ENCODE data around the gene RPL27A. TPM values are rescaled to one million over a fixed set of nuclear protein-coding genes. Genes with fewer than 3 reads are reported as not detected.

The RPL27A gene
- total and polyA plus RNA-seq, 2 donors (not counting 1 experiment from before 2014, with no cell fraction given) = 1,035 to 1,114 TPM

- H3K9ac ChIP-seq (ENCODE audit: insufficient read depth, low read length) = no peak overlapping the region
- H3K4me2 ChIP-seq (ENCODE audit: extremely low read depth, insufficient read depth, low read length) = no peak overlapping the region
- no peaks in the 10 kb centered on the region for H4K20me1 ChIP-seq (ENCODE audit: control insufficient read depth, extremely low read depth, insufficient read depth, low read length)
- peaks cover 7% of the 10 kb centered on the region for H3K4me1 ChIP-seq (ENCODE audit: control insufficient read depth, extremely low read depth, insufficient read depth, low read length)
- no peaks in the 10 kb centered on the region for H3K27me3 ChIP-seq (ENCODE audit: control insufficient read depth, insufficient read depth, low read length)
- H3K27ac ChIP-seq (ENCODE audit: insufficient read depth, low read length) = no peak overlapping the region
- no peak for DNase-seq (ENCODE audit: low read depth in 2 of 2)
- peaks cover 3% of the 10 kb centered on the region for H3K79me2 ChIP-seq (ENCODE audit: control insufficient read depth, insufficient read depth, low read length)
- peaks cover 34% of the 10 kb centered on the region for H3K36me3 ChIP-seq (ENCODE audit: control insufficient read depth, insufficient read depth, low read length)
- TF ChIP-seq CTCF (conservative IDR thresholded peaks at IDR 0.05 in 1 of 2, IDR thresholded peaks at IDR 0.05 in 1 of 2; ENCODE audit: low read depth in 1 of 2, low read length in 2 of 2) (no peak), EZH2 (IDR thresholded peaks at IDR 0.05; ENCODE audit: low read length, missing control alignments) (no peak)
- no peak overlapping the region for H2AFZ ChIP-seq (ENCODE audit: low read length)
- H3K4me3 ChIP-seq (replicated peaks in 1 of 4; ENCODE audit: control extremely low read depth in 1 of 4, insufficient read depth in 1 of 4, low read depth in 3 of 4, low read length in 4 of 4) = no peak overlapping the region
- no peaks in the 10 kb centered on the region for H3K9me3 ChIP-seq (ENCODE audit: control insufficient read depth, insufficient read depth, low read depth, low read length)
These were observed 14.5 kb downstream of the RPL27A start for GRCh38 chr11:8697054-8697453.

- no peak overlapping the region for H2AFZ ChIP-seq (ENCODE audit: low read length)
- no peak overlapping the region for H3K27ac ChIP-seq (ENCODE audit: insufficient read depth, low read length)
- no peak overlapping the region for H3K4me3 ChIP-seq (replicated peaks in 1 of 4; ENCODE audit: control extremely low read depth in 1 of 4, insufficient read depth in 1 of 4, low read depth in 3 of 4, low read length in 4 of 4)
- H3K4me1 ChIP-seq (ENCODE audit: control insufficient read depth, extremely low read depth, insufficient read depth, low read length) = peaks cover 5% of the 10 kb centered on the region
- no peaks in the 10 kb centered on the region for H3K79me2 ChIP-seq (ENCODE audit: control insufficient read depth, insufficient read depth, low read length)
- peaks cover 30% of the 10 kb centered on the region for H3K36me3 ChIP-seq (ENCODE audit: control insufficient read depth, insufficient read depth, low read length)
- DNase-seq (ENCODE audit: low read depth in 2 of 2) = no peak
- no peaks in the 10 kb centered on the region for H3K9me3 ChIP-seq (ENCODE audit: control insufficient read depth, insufficient read depth, low read depth, low read length)
- no peaks in the 10 kb centered on the region for H4K20me1 ChIP-seq (ENCODE audit: control insufficient read depth, extremely low read depth, insufficient read depth, low read length)
- no peaks in the 10 kb centered on the region for H3K27me3 ChIP-seq (ENCODE audit: control insufficient read depth, insufficient read depth, low read length)
- no peak overlapping the region for H3K9ac ChIP-seq (ENCODE audit: insufficient read depth, low read length)
- H3K4me2 ChIP-seq (ENCODE audit: extremely low read depth, insufficient read depth, low read length) = no peak overlapping the region
- TF ChIP-seq CTCF (conservative IDR thresholded peaks at IDR 0.05 in 1 of 2, IDR thresholded peaks at IDR 0.05 in 1 of 2; ENCODE audit: low read depth in 1 of 2, low read length in 2 of 2) (no peak), EZH2 (IDR thresholded peaks at IDR 0.05; ENCODE audit: low read length, missing control alignments) (no peak)
These were observed 15.8 kb downstream of the RPL27A start for GRCh38 chr11:8698379-8698851.

- H3K79me2 ChIP-seq (ENCODE audit: control insufficient read depth, insufficient read depth, low read length) = no peaks in the 10 kb centered on the region
- H3K4me2 ChIP-seq (ENCODE audit: extremely low read depth, insufficient read depth, low read length) = no peak overlapping the region
- no peak overlapping the region for H3K27ac ChIP-seq (ENCODE audit: insufficient read depth, low read length)
- no peak overlapping the region for H3K9ac ChIP-seq (ENCODE audit: insufficient read depth, low read length)
- DNase-seq (ENCODE audit: low read depth in 2 of 2) = no peak
- H3K27me3 ChIP-seq (ENCODE audit: control insufficient read depth, insufficient read depth, low read length) = no peaks in the 10 kb centered on the region
- H3K4me1 ChIP-seq (ENCODE audit: control insufficient read depth, extremely low read depth, insufficient read depth, low read length) = peaks cover 5% of the 10 kb centered on the region
- peaks cover 27% of the 10 kb centered on the region for H3K36me3 ChIP-seq (ENCODE audit: control insufficient read depth, insufficient read depth, low read length)
- no peak for TF ChIP-seq EZH2 (IDR thresholded peaks at IDR 0.05; ENCODE audit: low read length, missing control alignments)
- no peak for TF ChIP-seq CTCF (conservative IDR thresholded peaks at IDR 0.05 in 1 of 2, IDR thresholded peaks at IDR 0.05 in 1 of 2; ENCODE audit: low read depth in 1 of 2, low read length in 2 of 2)
- H3K9me3 ChIP-seq (ENCODE audit: control insufficient read depth, insufficient read depth, low read depth, low read length) = no peaks in the 10 kb centered on the region
- H2AFZ ChIP-seq (ENCODE audit: low read length) = no peak overlapping the region
- H4K20me1 ChIP-seq (ENCODE audit: control insufficient read depth, extremely low read depth, insufficient read depth, low read length) = no peaks in the 10 kb centered on the region
- no peak overlapping the region for H3K4me3 ChIP-seq (replicated peaks in 1 of 4; ENCODE audit: control extremely low read depth in 1 of 4, insufficient read depth in 1 of 4, low read depth in 3 of 4, low read length in 4 of 4)
These were observed 16.4 kb downstream of the RPL27A start for GRCh38 chr11:8698917-8699441.

Data from fibroblast of lung (primary cell).